ENCODE data around the gene KLHL29.
"Not testable (repeated sequence)": the region's sequence is repeated elsewhere in the genome, so short reads cannot be mapped to it uniquely, and the experiment has no call there.

The KLHL29 gene

GRCh38 chr2:23384551-23385343, at the start of gene KLHL29:
KLHL29 (plus strand) TSS chr2:23385179; CDS start chr2:23562197, 177,018 bp downstream.
- Histone ChIP-seq H3K27me3 (ENCODE audit: low read depth) (peaks cover 14% of the 10 kb centered on the region), H3K36me3 (replicated peaks) (no peaks in the 10 kb centered on the region), H3K4me3 (peak within 1 kb of the TSS; percentile 48), H3K9me3 (no peaks in the 10 kb centered on the region), H3K4me1 (0 out of 2 replicates have a peak, but pooled peaks cover 2% of the 10 kb centered on the region)
- in situ Hi-C loops (cut with MboI; ENCODE audit: low sequenced_read_pairs), result no loop called here
- DNase-seq (ENCODE audit: low spot score in 2 of 2), result peak; percentile 50 to 85

DNA sequence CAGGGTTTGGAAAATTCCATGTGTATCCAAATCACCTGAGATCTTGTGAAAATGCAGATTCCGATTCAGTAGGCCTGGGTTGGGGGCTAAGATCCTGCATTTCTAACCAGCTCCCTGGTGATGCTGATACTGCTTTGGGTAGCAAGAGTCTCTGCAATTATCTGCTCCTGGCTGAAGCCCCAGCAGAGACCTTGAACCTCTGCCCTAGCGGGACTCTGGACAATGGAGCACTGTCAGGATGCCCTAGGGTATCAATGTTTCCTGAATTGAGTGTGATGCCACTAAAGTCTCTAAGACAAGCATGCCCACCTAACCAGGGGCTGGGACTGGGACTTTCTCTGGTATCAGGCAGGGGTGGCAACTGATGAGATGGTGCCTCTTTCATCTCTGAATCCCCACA, 49.4 kb upstream of the KLHL29 start:
- in situ Hi-C loops (cut with MboI; ENCODE audit: low sequenced_read_pairs), result no loop called here
- DNase-seq (ENCODE audit: low spot score in 2 of 2), result no peak
- H3K9me3 ChIP-seq, result no peaks in the 10 kb centered on the region
- no peaks in the 10 kb centered on the region for H3K36me3 ChIP-seq (replicated peaks)
- H3K4me3 ChIP-seq, result no peak overlapping the region
- H3K27me3 ChIP-seq (ENCODE audit: low read depth), result 0 out of 2 replicates have a peak, but pooled peaks cover 3% of the 10 kb centered on the region
- H3K4me1 ChIP-seq, result no peaks in the 10 kb centered on the region

GRCh38 chr2:23342075-23342474, 42.9 kb upstream of the KLHL29 start:
- Histone ChIP-seq H3K36me3 (replicated peaks) (no peaks in the 10 kb centered on the region), H3K9me3 (no peaks in the 10 kb centered on the region), H3K4me1 (no peaks in the 10 kb centered on the region), H3K27me3 (ENCODE audit: low read depth) (peaks cover 9% of the 10 kb centered on the region), H3K4me3 (no peak overlapping the region)
- in situ Hi-C loops (cut with MboI; ENCODE audit: low sequenced_read_pairs), result no loop called here
- no peak for DNase-seq (ENCODE audit: low spot score in 2 of 2)

- Histone ChIP-seq H3K36me3 (replicated peaks) (no peaks in the 10 kb centered on the region), H3K9me3 (no peaks in the 10 kb centered on the region), H3K4me3 (no peak overlapping the region), H3K4me1 (no peaks in the 10 kb centered on the region), H3K27me3 (ENCODE audit: low read depth) (peaks cover 9% of the 10 kb centered on the region)
- DNase-seq (ENCODE audit: low spot score in 2 of 2), result no peak
- in situ Hi-C loops (cut with MboI; ENCODE audit: low sequenced_read_pairs), result no loop called here
Measured at GRCh38 chr2:23346029-23346428, 39.0 kb upstream of the KLHL29 start.

- Histone ChIP-seq H3K36me3 (replicated peaks) (no peaks in the 10 kb centered on the region), H3K27me3 (ENCODE audit: low read depth) (peaks cover 9% of the 10 kb centered on the region), H3K4me3 (no peak overlapping the region), H3K9me3 (no peaks in the 10 kb centered on the region), H3K4me1 (no peaks in the 10 kb centered on the region)
- DNase-seq (ENCODE audit: low spot score in 2 of 2), result no peak
- in situ Hi-C loops (cut with MboI; ENCODE audit: low sequenced_read_pairs), result no loop called here
Measured at GRCh38 chr2:23346781-23347180, 38.2 kb upstream of the KLHL29 start.

DNA sequence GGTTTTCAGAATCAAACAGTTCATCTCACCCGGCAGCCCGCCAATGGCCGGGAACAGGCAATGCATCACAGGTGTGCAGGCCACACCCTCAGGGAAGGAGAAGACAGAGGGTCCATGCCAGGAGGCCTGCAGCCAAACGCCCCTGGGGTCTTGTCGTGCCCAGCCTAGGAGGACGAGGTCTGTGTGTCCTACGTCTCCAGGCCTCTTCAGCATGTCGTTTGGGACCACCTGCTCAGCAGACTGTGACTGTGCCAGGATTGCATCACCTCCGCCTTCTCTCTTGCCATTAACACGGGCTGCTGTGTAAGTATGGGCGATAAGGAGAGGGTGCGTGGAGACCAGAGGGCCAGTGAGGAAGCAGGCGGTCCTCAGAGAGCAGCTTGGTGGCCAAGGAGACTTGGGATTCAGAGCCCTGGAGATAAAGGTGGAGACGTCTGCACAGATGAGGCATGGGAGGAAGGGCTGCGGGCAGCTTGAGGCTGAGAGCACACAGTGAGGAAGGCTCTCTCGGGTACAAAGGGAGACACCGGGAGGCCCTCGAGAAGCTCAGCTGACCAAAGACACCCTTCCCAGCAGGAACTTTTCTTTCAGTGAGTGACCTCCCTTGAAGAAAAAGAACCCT, 37.4 kb upstream of the KLHL29 start:
- in situ Hi-C loops (cut with MboI; ENCODE audit: low sequenced_read_pairs), result no loop called here
- no peaks in the 10 kb centered on the region for H3K4me1 ChIP-seq

DNA sequence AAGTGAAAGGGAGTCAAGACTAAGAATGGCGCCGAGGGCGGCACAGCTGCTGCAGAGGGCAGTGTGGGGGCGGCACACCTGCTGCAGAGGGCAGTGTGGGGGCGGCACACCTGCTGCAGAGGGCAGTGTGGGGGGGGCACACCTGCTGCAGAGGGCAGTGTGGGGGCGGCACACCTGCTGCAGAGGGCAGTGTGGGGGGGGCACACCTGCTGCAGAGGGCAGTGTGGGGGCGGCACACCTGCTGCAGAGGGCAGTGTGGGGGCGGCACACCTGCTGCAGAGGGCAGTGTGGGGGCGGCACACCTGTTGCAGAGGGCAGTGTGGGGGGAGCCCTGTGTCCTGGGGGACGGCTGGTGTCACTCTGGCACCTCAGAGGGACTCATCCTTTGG, 36.9 kb upstream of the KLHL29 start:
- H3K9me3 ChIP-seq; H3K4me3 ChIP-seq; H3K36me3 ChIP-seq (replicated peaks); in situ Hi-C loops (cut with MboI; ENCODE audit: low sequenced_read_pairs); H3K27me3 ChIP-seq (ENCODE audit: low read depth); DNase-seq (ENCODE audit: low spot score in 2 of 2); H3K4me1 ChIP-seq: not testable (repeated sequence)

More for the DNA sequence above, 37.4 kb upstream of the KLHL29 start:
- no peaks in the 10 kb centered on the region for H3K9me3 ChIP-seq
- no peak overlapping the region for H3K4me3 ChIP-seq
- H3K36me3 ChIP-seq (replicated peaks), result no peaks in the 10 kb centered on the region
- peaks cover 9% of the 10 kb centered on the region for H3K27me3 ChIP-seq (ENCODE audit: low read depth)
- DNase-seq (ENCODE audit: low spot score in 2 of 2), result no peak

- DNase-seq (ENCODE audit: low spot score in 2 of 2), result no peak
- Histone ChIP-seq H3K36me3 (replicated peaks) (no peaks in the 10 kb centered on the region), H3K9me3 (no peaks in the 10 kb centered on the region), H3K27me3 (ENCODE audit: low read depth) (peaks cover 2% of the 10 kb centered on the region; the same call in 1 of the 2 replicates), H3K4me3 (no peak overlapping the region), H3K4me1 (no peaks in the 10 kb centered on the region)
- in situ Hi-C loops (cut with MboI; ENCODE audit: low sequenced_read_pairs), result no loop called here
Measured at GRCh38 chr2:23349508-23349907, 35.5 kb upstream of the KLHL29 start.

DNA sequence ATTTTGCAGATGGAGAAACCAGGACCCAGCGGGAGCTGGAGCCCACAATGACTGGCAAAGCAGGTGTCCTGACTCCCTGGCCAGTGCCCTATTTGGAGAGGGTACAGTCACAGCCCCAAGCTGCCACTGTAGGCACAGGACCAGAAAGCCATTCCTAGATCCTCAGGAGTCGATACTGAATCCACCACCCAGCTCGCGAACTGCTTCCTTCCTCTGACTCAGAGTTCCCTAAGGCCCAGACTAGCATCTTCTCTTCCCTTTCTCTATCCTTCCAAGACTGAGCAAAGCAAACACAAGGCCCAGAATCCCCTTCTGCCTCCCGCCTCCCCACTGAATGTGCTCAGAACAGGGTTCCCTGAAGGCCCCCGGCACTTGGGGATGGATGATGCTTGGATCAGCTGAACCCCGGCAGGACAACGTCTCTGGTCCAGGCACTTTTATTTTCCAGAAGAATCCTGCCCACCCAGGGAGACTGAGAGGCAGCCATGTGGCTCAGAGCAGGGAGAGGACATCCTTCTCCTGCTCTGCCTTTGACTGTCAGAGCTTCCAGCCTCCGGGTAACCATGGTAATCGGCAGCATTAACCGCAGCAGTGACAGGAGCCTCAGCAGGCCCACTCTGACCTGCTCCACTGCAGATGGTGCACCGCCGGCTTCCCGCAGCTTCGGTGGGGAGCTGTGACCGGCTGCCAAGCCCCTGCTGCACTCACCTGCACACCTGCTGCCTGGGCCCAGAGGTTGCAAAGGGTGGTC, 34.8 kb upstream of the KLHL29 start:
- Histone ChIP-seq H3K36me3 (replicated peaks) (no peaks in the 10 kb centered on the region), H3K9me3 (no peaks in the 10 kb centered on the region), H3K27me3 (ENCODE audit: low read depth) (no peaks in the 10 kb centered on the region), H3K4me3 (no peak overlapping the region), H3K4me1 (no peaks in the 10 kb centered on the region)
- DNase-seq (ENCODE audit: low spot score in 2 of 2), result no peak
- in situ Hi-C loops (cut with MboI; ENCODE audit: low sequenced_read_pairs), result no loop called here

- in situ Hi-C loops (cut with MboI; ENCODE audit: low sequenced_read_pairs), result no loop called here
- H3K9me3 ChIP-seq, result no peaks in the 10 kb centered on the region
- no peaks in the 10 kb centered on the region for H3K27me3 ChIP-seq (ENCODE audit: low read depth)
- H3K36me3 ChIP-seq (replicated peaks), result no peaks in the 10 kb centered on the region
- no peak for DNase-seq (ENCODE audit: low spot score in 2 of 2)
- H3K4me1 ChIP-seq, result no peaks in the 10 kb centered on the region
- no peak overlapping the region for H3K4me3 ChIP-seq
Measured at GRCh38 chr2:23350792-23351355, 34.1 kb upstream of the KLHL29 start.

DNA sequence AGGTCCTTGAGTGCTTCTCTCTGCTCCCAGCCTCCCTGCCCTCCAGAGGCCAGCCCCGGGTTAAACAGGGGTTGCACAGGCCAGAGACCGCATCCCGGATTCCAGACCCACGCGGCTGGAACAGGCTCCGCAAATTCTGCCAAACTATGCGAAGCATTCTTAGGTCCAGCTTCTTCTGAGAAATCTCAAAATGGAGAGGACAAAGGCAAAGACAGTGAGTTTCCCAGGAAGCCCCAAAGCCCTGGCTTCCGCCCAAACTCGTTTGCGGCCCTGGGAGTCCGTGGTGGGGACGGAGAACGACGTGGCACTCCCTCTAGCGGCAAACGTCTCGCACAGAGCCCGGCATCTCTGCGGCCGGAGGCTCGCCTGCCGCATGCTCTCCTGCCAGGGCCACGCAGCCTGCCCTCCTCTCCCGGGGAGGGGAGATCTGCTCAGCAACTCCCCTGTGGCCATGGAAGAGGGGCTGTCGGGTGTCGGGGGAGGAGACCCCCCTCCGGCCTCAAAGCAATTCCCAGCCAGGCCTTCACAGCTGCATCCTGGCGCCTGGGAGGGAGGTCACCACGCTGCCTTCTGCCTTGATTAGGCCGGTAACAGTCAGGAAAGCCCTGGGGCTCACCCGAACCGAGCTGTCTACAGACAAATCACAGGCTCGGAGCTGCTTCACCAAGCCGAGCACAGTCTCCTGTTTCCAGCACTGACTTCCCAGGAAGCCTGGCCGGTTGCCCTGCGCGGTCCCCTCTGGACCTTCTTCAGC, 33.4 kb upstream of the KLHL29 start:
- Histone ChIP-seq H3K9me3 (no peaks in the 10 kb centered on the region), H3K36me3 (replicated peaks) (no peaks in the 10 kb centered on the region), H3K4me1 (no peaks in the 10 kb centered on the region), H3K4me3 (no peak overlapping the region), H3K27me3 (ENCODE audit: low read depth) (no peaks in the 10 kb centered on the region)
- peak; percentile 65 to 88 for DNase-seq (ENCODE audit: low spot score in 2 of 2)
- in situ Hi-C loops (cut with MboI; ENCODE audit: low sequenced_read_pairs), result no loop called here

GRCh38 chr2:23354554-23354953, 30.4 kb upstream of the KLHL29 start:
- no peaks in the 10 kb centered on the region for H3K36me3 ChIP-seq (replicated peaks)
- no peak for DNase-seq (ENCODE audit: low spot score in 2 of 2)
- no peak overlapping the region for H3K4me3 ChIP-seq
- no peaks in the 10 kb centered on the region for H3K9me3 ChIP-seq
- in situ Hi-C loops (cut with MboI; ENCODE audit: low sequenced_read_pairs), result no loop called here
- no peaks in the 10 kb centered on the region for H3K4me1 ChIP-seq
- no peaks in the 10 kb centered on the region for H3K27me3 ChIP-seq (ENCODE audit: low read depth)

- H3K9me3 ChIP-seq, result no peaks in the 10 kb centered on the region
- no peaks in the 10 kb centered on the region for H3K36me3 ChIP-seq (replicated peaks)
- H3K27me3 ChIP-seq (ENCODE audit: low read depth), result no peaks in the 10 kb centered on the region
- DNase-seq (ENCODE audit: low spot score in 2 of 2), result no peak
- no peaks in the 10 kb centered on the region for H3K4me1 ChIP-seq
- in situ Hi-C loops (cut with MboI; ENCODE audit: low sequenced_read_pairs), result no loop called here
- no peak overlapping the region for H3K4me3 ChIP-seq
Measured at GRCh38 chr2:23355001-23355400, 30.0 kb upstream of the KLHL29 start.
